ENCODE data around the gene DIAPH1. TPM values are rescaled to one million over a fixed set of nuclear protein-coding genes. Genes with fewer than 3 reads are reported as not detected.

Gene DIAPH1
- total RNA-seq, 3 donors from 2014 or later: 58.8 to 64.8 (median 63.6) TPM

- no peak for TF ChIP-seq CTCF (IDR thresholded peaks at IDR 0.05)
- no peak for TF ChIP-seq POLR2AphosphoS5 (IDR thresholded peaks at IDR 0.05)
- no peak for TF ChIP-seq POLR2A (IDR thresholded peaks at IDR 0.05)
- Histone ChIP-seq H3K4me1 (no peaks in the 10 kb centered on the region), H3K27ac (no peak overlapping the region), H3K27me3 (no peaks in the 10 kb centered on the region), H3K4me3 (no peak overlapping the region), H3K9me3 (no peaks in the 10 kb centered on the region), H3K36me3 (peaks cover 8% of the 10 kb centered on the region)
- intact Hi-C loops (cut with DNase I; ENCODE audit: low total_unique reads): no loop called here
- DNase-seq (ENCODE audit: low spot score in 2 of 2): no peak
Measured at GRCh38 chr5:141574122-141574510, 44.7 kb downstream of the DIAPH1 start.

GRCh38 chr5:141573489-141574121 is 45.2 kb downstream of the DIAPH1 start:
- intact Hi-C loops (cut with DNase I; ENCODE audit: low total_unique reads): no loop called here
- Histone ChIP-seq H3K9me3 (no peaks in the 10 kb centered on the region), H3K4me3 (no peak overlapping the region), H3K4me1 (no peaks in the 10 kb centered on the region), H3K27me3 (no peaks in the 10 kb centered on the region), H3K36me3 (peaks cover 8% of the 10 kb centered on the region), H3K27ac (no peak overlapping the region)
- no peak for DNase-seq (ENCODE audit: low spot score in 2 of 2)
- TF ChIP-seq CTCF (IDR thresholded peaks at IDR 0.05) (no peak), POLR2A (IDR thresholded peaks at IDR 0.05) (no peak), POLR2AphosphoS5 (IDR thresholded peaks at IDR 0.05) (no peak)

GRCh38 chr5:141570655-141571054 is 48.1 kb downstream of the DIAPH1 start:
- no peak for DNase-seq (ENCODE audit: low spot score in 2 of 2)
- Histone ChIP-seq H3K9me3 (no peaks in the 10 kb centered on the region), H3K27me3 (no peaks in the 10 kb centered on the region), H3K27ac (no peak overlapping the region), H3K36me3 (no peaks in the 10 kb centered on the region), H3K4me1 (no peaks in the 10 kb centered on the region), H3K4me3 (no peak overlapping the region)
- intact Hi-C loops (cut with DNase I; ENCODE audit: low total_unique reads): no loop called here
- no peak for TF ChIP-seq POLR2A (IDR thresholded peaks at IDR 0.05)
- no peak for TF ChIP-seq POLR2AphosphoS5 (IDR thresholded peaks at IDR 0.05)
- no peak for TF ChIP-seq CTCF (IDR thresholded peaks at IDR 0.05)

- Histone ChIP-seq H3K4me1 (no peaks in the 10 kb centered on the region), H3K9me3 (no peaks in the 10 kb centered on the region), H3K27me3 (no peaks in the 10 kb centered on the region), H3K4me3 (no peak overlapping the region), H3K27ac (no peak overlapping the region), H3K36me3 (no peaks in the 10 kb centered on the region)
- DNase-seq (ENCODE audit: low spot score in 2 of 2): no peak
- intact Hi-C loops (cut with DNase I; ENCODE audit: low total_unique reads): no loop called here
- TF ChIP-seq CTCF (IDR thresholded peaks at IDR 0.05) (peak; percentile 68 to 79 (median 77)), POLR2AphosphoS5 (IDR thresholded peaks at IDR 0.05) (no peak), POLR2A (IDR thresholded peaks at IDR 0.05) (no peak)
Measured at GRCh38 chr5:141567513-141568117, 51.2 kb downstream of the DIAPH1 start.

- intact Hi-C loops (cut with DNase I; ENCODE audit: low total_unique reads): no loop called here
- no peak overlapping the region for H3K27ac ChIP-seq
- H3K4me1 ChIP-seq: no peaks in the 10 kb centered on the region
- DNase-seq (ENCODE audit: low spot score in 2 of 2): no peak
- no peaks in the 10 kb centered on the region for H3K9me3 ChIP-seq
- no peaks in the 10 kb centered on the region for H3K36me3 ChIP-seq
- no peak overlapping the region for H3K4me3 ChIP-seq
- TF ChIP-seq CTCF (IDR thresholded peaks at IDR 0.05) (no peak), POLR2A (IDR thresholded peaks at IDR 0.05) (no peak), POLR2AphosphoS5 (IDR thresholded peaks at IDR 0.05) (no peak)
- H3K27me3 ChIP-seq: no peaks in the 10 kb centered on the region
Measured at GRCh38 chr5:141565826-141566570, 52.8 kb downstream of the DIAPH1 start.

All from breast epithelium (tissue), 4 donors.